Adipocyte (in vitro differentiated cells): ENCODE results near the gene SLC16A3.
A peak's percentile ranks its signal among the peaks of the same experiment; 100 is the strongest.
"Not testable (repeated sequence)": the region's sequence is repeated elsewhere in the genome, so short reads cannot be mapped to it uniquely, and the experiment has no call there.

Source experiments
- DNase-seq: peaks from one replicate; pipeline ENCODE4 v3.0.0-alpha.2; 2015; ENCODE audit warnings: low read depth
- H3K27me3 ChIP-seq: replicated peaks from 2 replicates; pipeline ENCODE4 v1.7.0; 2013; ENCODE audit warnings: mild to moderate bottlenecking, low read length, moderate library complexity; ENCODE audit not compliant: control insufficient read depth, insufficient read depth
- H3K36me3 ChIP-seq: 2 replicates; pipeline ENCODE4 v1.7.0; 2013; ENCODE audit warnings: low read length, mild to moderate bottlenecking, moderate library complexity; ENCODE audit not compliant: control insufficient read depth, insufficient read depth, severe bottlenecking
- H3K4me1 ChIP-seq: 2 replicates; pipeline ENCODE4 v1.7.0; 2013; ENCODE audit warnings: mild to moderate bottlenecking, low read length, moderate library complexity; ENCODE audit not compliant: control insufficient read depth, insufficient read depth
- H3K4me3 ChIP-seq: 2 replicates; pipeline ENCODE4 v1.7.0; 2013; ENCODE audit warnings: mild to moderate bottlenecking, low read length, moderate library complexity
- H3K9ac ChIP-seq: 2 replicates; pipeline ENCODE4 v1.7.0; 2013; ENCODE audit warnings: mild to moderate bottlenecking, low read length, moderate library complexity
- H3K9me3 ChIP-seq: 2 replicates; pipeline ENCODE4 v1.7.0; 2013; ENCODE audit warnings: mild to moderate bottlenecking, low read length, moderate library complexity; ENCODE audit not compliant: control insufficient read depth

Gene SLC16A3

GRCh38 chr17:82228842-82229697, at the start of gene SLC16A3:
Gene SLC16A3, plus strand, starts transcription at chr17:82229042. Its CDS starts 6,967 bp downstream, at chr17:82236009.
- Histone ChIP-seq H3K4me1 (peaks cover 14% of the 10 kb centered on the region), H3K4me3 (peak within 1 kb of the TSS; percentile 80), H3K27me3 (no peaks in the 10 kb centered on the region), H3K9me3 (no peaks in the 10 kb centered on the region), H3K9ac (peak within 1 kb of the TSS; percentile 82), H3K36me3 (no peaks in the 10 kb centered on the region)
- peak; percentile 92 for DNase-seq

DNA sequence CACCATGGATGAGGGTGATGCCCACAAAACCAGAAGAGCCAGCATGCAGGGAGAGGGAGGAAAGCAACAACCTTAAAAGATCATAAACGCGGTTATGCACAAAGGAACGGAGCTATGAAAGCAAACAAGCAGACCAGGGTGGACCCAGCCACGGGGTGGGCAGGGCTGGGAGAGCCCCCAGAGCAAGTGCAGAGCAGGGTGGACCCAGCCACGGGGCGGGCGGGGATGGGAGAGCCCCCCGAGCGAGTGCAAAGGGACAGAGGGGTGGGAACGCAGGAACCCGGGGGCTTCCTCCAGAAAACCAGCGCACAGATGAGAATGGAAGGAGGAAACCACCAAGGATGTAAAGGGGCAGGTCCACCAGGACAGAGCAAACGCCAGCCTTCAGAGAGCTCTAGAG, 49.4 kb upstream of the SLC16A3 start:
- H3K27me3 ChIP-seq: no peaks in the 10 kb centered on the region
- H3K4me1 ChIP-seq: peaks cover 8% of the 10 kb centered on the region
- H3K36me3 ChIP-seq: peaks cover 8% of the 10 kb centered on the region
- H3K9me3 ChIP-seq: no peaks in the 10 kb centered on the region
- H3K4me3 ChIP-seq: no peak overlapping the region
- DNase-seq: no peak
- no peak overlapping the region for H3K9ac ChIP-seq

DNA sequence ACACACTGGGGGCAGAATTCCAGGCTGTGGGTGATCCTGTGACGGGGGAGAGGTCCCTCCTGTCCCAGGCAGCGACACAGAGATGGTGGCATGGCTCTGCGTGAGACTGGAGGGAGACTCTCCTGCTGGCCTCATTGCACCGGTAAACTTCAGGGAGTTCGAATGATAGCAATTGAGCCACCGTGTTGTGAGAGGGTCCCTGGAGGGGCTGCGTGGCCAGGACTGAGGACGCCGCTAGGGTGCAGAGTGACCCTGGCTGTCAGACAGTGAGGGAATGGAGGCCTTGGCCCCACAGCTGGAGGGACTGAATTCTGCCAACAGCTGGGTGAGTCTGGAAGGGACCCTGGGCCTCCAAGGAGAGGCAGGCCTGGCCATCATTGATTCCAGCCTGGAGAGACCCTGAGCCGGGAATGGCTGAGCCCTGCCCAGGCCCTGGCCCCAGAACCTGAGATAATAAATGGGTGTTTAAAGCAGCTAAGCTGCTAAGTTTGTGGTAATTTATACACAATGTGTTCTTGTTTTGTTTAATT, 48.8 kb upstream of the SLC16A3 start:
- no peak overlapping the region for H3K4me3 ChIP-seq
- H3K9me3 ChIP-seq: no peaks in the 10 kb centered on the region
- no peak for DNase-seq
- peaks cover 11% of the 10 kb centered on the region for H3K36me3 ChIP-seq
- H3K9ac ChIP-seq: no peak overlapping the region
- no peaks in the 10 kb centered on the region for H3K27me3 ChIP-seq
- H3K4me1 ChIP-seq: peaks cover 8% of the 10 kb centered on the region

GRCh38 chr17:82180776-82181528, 47.9 kb upstream of the SLC16A3 start:
- Histone ChIP-seq H3K9ac (no peak overlapping the region), H3K27me3 (no peaks in the 10 kb centered on the region), H3K36me3 (peaks cover 13% of the 10 kb centered on the region), H3K9me3 (no peaks in the 10 kb centered on the region), H3K4me1 (peaks cover 8% of the 10 kb centered on the region), H3K4me3 (no peak overlapping the region)
- DNase-seq: no peak

- no peaks in the 10 kb centered on the region for H3K27me3 ChIP-seq
- H3K9ac ChIP-seq: no peak overlapping the region
- no peaks in the 10 kb centered on the region for H3K9me3 ChIP-seq
- H3K36me3 ChIP-seq: peaks cover 20% of the 10 kb centered on the region
- no peak overlapping the region for H3K4me3 ChIP-seq
- no peak for DNase-seq
- peaks cover 8% of the 10 kb centered on the region for H3K4me1 ChIP-seq
Observed at GRCh38 chr17:82184761-82185160, 44.1 kb upstream of the SLC16A3 start.

DNA sequence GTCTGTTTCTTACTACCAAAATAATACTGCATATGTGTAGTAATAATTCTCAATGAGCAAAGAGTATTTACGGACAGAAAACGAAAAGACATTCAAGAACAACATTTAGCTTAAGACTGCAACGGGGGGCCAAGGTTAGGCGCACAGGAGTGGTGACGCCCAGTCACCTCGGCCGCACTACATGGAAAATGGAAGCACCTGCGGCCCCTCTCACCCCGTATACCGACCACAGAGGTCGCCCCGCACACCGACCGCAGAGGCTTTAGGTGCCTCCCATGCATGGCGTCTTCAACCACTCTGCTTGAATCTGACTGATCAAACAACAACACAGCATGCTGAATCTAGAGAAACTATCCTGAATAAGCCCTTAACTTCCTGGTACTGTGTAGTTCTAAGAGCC, 42.6 kb upstream of the SLC16A3 start:
- H3K9ac ChIP-seq: no peak overlapping the region
- no peaks in the 10 kb centered on the region for H3K27me3 ChIP-seq
- no peaks in the 10 kb centered on the region for H3K9me3 ChIP-seq
- H3K4me3 ChIP-seq: no peak overlapping the region
- no peak for DNase-seq
- peaks cover 20% of the 10 kb centered on the region for H3K36me3 ChIP-seq
- peaks cover 8% of the 10 kb centered on the region for H3K4me1 ChIP-seq

GRCh38 chr17:82187500-82187899, 41.3 kb upstream of the SLC16A3 start:
- peaks cover 21% of the 10 kb centered on the region for H3K36me3 ChIP-seq
- no peaks in the 10 kb centered on the region for H3K27me3 ChIP-seq
- no peak overlapping the region for H3K4me3 ChIP-seq
- DNase-seq: no peak
- no peaks in the 10 kb centered on the region for H3K4me1 ChIP-seq
- no peak overlapping the region for H3K9ac ChIP-seq
- H3K9me3 ChIP-seq: no peaks in the 10 kb centered on the region

DNA sequence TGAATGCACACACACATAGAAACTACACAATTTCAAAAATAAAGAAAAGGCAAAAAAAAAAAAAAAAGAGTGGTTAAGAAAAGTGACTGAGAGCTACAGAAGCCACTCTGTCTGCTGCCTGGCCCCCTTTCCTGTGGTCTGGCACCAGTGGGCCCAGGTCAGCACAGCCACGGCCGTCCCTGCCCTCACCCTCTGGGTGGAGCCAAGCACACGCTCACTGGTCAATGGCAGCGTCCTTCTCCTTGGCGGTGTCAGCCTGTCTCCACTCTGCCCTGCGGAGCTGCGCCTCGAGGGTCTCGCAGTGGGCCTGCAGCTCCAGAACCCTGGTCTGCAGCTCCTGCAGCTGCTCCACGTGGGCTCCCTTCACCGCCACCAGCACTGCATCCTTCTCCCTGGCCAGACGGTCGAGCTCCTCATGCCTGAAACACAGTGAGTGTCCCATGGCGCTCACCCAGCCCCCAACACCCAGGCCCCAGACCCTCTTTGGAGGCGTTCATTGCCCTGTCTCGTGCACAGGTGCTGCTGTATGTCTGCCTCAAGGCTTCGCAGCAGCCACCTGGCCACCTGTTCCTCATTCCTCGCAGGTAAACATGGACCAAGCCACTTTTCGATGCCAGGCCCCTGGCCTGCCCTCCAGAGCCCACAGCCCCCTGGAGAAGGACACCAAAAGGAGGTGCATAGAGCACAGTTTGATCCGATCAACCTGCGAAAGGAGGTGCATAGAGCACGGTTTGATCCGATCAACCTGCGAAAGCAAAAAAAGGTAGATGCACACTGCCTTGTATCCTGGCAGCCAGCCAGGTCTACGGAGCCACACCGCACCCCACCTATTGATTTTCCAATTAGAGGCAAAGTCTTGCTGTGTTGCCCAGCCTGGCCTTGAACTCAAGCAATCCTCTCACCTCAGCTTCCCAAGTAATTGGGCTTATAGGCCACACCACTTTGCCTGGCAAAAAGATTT, 40.6 kb upstream of the SLC16A3 start:
- Histone ChIP-seq H3K4me1 (no peaks in the 10 kb centered on the region), H3K27me3 (no peaks in the 10 kb centered on the region), H3K4me3 (no peak overlapping the region), H3K36me3 (peaks cover 23% of the 10 kb centered on the region), H3K9ac (no peak overlapping the region), H3K9me3 (no peaks in the 10 kb centered on the region)
- no peak for DNase-seq

- H3K9me3 ChIP-seq, H3K4me3 ChIP-seq, H3K27me3 ChIP-seq, H3K9ac ChIP-seq, DNase-seq, H3K4me1 ChIP-seq: not testable (repeated sequence)
- H3K36me3 ChIP-seq: peaks cover 37% of the 10 kb centered on the region
Observed at GRCh38 chr17:82193050-82193449, 35.8 kb upstream of the SLC16A3 start.

DNA sequence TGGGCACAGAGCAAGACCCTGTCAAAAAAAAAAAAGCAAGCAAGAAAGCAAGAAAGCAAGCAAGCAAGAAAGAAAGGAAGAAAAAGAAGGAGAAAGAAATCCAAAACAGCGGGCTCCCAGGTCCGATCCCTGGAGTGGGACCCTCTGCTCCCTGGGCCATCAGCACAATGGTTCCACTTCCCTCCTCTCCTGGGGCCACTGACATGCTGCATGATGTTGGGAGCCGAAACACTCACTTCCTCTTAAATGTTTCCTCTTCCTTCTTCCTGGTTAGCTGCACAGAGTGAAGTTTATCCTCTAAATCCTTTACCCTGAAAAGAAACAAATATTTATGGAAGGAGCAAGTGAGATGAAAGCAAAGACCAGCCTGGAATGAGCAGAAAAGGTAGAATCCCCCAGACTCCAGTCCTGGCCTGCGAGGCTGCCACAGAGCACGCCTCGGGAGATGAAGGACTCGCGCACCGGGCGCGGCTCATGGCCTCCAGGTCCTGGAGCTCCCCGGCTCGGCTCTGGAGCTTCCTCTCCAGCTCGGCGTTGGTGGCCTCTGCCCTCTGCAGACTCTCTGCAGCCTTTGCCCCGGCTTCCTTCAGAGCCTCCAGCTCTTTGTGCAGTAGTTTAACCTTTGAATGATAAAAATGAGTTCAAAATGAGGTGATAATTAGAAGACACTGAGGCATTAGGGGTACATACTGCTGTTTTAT, 35.2 kb upstream of the SLC16A3 start:
- Histone ChIP-seq H3K4me1 (no peaks in the 10 kb centered on the region), H3K4me3 (no peak overlapping the region), H3K9ac (no peak overlapping the region), H3K36me3 (peaks cover 41% of the 10 kb centered on the region), H3K9me3 (no peaks in the 10 kb centered on the region), H3K27me3 (no peaks in the 10 kb centered on the region)
- no peak for DNase-seq
